NCI-H510A treated with DMSO at 0.1 percent for 48 hours (cell line): ENCODE data around the gene PNMA8C.
"Not testable (repeated sequence)": the region's sequence is repeated elsewhere in the genome, so short reads cannot be mapped to it uniquely, and the experiment has no call there.

Experiments
- DNase-seq: peaks from one replicate; lab custom pipeline; 2025; lab: John Stamatoyannopoulos, UW

Gene PNMA8C

DNA sequence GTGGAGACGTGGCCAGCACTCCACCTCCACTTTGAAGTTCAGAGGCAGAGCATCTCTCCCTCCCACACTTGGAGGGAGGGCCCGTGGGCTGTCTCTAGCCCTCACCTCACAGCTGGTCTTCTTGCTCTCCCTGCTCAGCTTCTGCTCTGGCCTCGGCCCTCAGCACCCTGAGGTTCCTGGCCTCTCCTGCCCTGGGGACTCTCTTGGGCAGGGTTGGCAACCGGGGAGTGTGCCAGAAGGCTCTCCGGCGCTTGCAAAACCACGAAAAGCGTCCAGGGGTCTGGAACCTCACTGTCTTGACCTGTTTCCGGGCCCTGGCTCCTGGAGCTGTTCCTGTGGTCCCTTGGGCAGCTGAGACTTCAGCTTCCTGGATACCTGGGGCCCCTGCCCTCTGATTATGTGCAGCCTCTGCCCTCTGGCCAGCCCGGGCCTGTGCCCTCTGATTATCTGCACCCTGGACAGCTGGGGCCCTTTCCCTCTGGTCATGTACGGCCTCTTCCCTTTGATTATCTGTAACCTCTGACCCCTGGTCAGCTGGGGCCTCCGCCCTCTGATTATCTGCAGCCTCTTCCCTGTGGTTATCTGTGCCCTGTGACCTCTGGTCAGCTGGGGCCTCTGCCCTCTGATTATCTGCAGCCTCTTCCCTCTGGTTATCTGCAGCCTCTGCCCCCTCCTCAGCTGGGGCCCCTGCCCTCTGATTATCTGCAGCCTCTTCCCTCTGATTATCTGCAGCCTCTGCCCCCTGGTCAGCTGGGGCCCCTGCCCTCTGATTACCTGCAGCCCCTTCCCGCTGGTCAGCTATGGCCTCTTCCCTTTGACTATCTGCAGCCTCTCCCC is 17.4 kb downstream of the PNMA8C start:
- DNase-seq: no peak

DNA sequence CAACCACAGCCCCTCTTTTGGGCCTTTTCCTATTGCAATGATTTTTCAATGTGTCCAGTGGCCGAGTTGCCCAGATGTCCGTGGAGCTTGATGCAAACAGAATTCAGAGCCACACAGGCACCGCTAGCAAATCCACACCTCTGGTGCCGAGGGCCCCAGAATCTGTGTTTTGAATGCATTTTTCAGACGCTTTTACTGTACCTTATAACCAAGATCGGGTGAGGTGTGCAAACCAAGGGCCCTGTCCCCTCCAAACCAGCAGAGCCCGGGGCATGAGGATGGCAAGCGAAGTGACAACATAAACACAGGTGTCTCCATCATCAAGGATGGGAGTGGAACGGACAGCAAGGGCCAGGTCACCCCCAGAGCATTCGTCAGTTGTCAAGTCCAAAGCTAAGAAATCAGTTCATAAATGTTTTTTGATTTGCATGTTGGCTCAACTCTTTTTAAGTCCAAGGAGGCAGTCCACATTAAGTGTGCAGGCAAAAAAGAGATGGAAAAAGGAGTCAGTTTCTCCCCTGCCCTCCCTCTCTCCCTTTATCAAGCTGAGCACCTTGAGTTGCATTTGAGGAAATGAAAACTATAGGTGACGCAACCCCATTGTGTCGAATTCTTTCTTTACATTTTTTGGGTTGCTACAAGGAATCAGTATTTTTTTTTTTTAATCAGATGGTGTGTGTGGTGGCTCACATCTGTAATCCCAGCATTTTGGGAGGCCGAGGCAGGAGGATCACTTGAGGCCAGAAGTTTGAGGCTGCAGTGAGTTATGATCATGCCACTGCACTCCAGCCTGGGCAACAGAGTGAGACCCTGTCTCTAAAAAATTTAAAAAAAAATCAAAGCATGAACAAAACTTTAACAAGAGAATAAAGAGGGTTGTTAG is 18.3 kb downstream of the PNMA8C start:
- DNase-seq: no peak

DNA sequence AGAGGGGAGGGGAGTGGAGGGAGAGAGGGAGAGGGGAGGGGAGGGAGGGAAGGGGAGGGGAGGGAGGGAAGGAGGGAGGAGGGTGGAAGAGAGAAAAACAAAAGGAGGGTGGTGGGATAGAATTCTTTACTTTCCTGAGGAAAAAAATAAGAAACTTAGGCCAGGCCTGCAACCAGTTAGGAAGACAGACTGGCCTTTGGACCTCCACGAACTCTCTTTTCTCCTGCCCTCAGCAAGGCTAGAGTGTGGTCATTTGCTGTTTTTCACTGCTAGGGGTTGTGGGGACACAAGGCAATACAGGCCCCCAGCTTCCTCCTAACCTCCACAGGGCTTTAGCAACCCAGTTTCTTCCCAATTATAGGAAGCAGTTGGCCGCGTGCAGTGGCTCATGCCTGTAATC is 19.5 kb downstream of the PNMA8C start:
- DNase-seq: no peak

DNA sequence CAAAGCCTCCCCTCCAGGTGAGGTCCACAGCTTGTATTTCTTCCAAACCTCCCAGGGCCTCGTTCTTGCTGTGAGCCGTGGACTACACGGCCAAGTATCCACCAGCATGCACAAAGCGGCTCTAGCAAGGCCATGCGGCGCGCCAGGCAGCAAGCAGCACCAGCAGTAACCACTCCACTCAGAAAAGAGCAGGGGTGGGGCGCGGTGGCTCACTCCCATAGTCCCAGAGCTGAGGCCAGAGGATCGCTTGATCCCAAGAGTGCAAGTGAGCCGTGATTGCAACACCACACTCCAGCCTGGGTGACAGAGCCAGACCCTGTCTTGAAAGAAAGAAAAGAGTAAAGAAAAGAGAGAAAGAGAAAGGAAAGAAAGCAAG is 20.1 kb downstream of the PNMA8C start:
- DNase-seq: peak; percentile 46

DNA sequence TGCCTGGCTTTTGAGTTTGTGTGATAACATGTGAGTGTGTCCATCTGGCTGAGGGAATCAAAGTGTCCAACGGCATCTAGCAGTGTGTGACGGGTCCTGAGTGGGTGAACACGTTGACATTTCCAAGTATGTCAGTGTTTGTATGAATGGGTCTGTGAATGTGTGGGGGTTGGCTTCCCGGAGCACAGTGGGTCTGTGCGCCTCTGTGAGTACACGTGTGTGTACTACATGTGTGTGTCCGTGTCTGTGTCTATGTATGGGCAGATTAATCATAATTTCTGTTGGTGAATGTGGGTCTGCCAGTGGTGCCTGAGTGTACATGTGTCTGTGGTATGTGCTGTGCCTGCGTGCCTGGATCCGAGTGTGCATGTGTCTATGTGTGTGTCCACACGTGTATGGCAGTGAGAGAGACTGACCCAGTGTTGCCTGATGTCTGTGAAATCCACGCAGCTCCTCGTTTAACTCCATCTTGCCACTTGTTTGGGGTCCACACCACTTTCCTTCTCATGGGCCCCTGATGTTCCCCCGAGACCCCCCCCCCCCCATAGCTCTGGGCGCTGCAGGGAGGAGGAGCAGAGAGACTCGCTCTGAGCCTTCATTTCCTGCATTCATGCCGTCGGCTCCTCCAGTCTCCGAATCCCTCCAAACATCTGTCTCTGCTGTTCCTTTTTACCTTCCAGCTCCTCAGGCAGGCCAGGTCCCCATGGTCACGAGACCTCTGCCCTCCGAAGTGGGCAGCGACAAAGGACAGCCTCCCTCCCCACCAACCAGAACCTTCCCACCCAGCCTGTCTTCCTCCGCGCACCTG is 20.7 kb downstream of the PNMA8C start:
- no peak for DNase-seq

DNA sequence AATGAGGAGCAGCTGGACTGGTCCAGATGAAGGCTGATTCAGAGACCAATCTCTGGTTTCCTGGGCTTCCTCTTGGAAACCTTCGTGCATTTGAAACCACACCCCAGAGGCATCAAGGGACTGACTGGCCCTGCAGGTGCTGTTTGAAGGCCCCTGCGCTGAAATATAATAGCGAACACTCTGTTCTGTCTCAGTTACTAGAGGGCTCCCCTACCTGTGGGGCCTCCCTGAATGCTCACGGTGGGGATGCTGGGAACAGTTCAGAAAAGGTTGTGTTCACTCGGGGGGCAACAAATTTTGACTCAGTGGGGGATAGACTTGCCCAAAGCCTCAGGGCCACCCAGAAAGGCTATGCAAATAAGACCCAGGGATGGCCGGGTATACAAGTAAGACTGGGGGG is 21.8 kb downstream of the PNMA8C start:
- DNase-seq: peak; percentile 27

DNA sequence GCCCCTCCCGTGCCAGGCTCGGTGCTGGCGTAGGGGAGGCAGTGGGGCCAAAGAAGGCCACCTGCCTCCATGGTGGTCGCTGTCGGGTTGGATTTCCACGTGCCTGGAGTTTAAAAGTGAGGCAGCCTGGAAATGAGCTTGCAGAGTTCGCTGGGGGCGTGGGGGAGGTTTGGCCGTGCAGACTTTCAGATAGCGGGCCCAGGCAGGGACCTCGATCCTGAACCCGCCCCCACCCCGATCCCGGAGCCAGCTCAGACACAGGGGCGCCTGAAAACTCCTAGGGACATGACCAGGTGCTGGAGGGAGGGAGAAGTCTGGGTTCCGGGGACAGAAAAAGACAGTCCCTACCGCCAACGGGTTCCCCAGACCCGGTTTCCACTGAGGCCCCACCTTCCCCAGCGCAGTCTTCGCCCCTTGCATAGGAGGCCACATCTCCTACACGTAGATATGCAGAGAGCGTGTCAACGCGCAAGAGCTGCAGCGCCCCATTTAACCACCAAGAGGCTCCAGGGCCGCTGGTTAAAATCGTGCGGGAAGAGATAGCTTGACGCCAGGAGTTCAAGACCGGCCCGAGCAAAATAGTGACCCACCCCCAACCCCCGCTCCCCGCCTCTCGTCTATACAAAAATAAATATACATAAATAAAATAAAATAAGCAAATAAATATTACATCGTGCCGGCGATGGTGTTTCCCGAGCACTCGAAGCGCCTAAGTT is 23.8 kb downstream of the PNMA8C start:
- DNase-seq: peak; percentile 11

DNA sequence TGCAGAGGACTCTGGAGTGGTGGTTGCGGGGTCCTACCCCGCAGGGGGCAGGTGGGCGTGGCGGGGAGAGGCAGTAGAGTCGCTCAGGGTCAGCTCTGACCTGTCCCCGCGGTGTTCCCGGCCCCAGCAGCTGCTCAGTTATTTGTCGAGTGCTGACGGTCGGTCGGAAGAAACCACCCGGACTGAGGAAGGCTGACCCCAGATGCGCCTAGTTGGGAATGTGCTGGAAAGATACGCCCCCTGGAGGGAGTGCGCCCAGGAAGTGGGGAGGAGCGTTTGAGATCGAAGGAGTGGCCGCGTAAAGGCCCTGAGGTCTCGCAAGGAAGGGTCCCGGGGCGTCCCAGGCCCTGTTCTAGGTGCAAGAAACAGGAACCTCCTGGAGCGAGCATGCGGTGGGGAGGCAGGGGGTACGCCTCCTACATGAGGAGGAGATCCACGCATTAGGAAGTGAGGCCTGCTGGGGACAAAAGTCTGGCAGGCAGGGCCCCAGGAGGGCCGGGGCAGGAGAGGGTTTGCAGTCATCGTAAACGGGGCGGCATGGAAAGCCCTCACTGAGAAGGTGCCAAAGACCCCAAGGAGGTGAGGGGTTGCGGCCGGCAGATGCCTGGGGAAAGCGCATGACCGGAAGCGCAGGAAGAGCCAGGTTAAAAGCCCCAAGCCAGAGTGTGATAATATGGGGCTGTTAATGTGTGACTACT is 24.5 kb downstream of the PNMA8C start:
- peak; percentile 32 for DNase-seq

DNA sequence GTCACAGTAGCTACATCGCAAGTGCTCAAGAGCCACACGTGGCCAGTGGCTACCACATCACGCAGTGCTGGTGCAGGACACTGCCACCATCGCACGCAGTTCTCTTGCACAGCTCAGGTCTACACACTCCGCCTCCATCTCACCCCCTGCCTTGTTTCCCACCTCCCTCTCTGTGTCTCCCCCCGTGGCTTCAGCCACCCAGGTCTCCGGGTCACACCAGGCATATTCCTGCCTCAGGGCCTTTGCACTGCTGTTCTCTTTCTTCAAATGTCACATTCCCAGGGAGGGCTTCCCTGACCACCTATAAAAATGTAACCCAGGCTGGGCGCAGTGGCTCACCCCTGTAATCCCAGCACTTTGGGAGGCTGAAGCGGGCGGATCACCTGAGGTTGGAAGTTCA is 26.0 kb downstream of the PNMA8C start:
- no peak for DNase-seq

DNA sequence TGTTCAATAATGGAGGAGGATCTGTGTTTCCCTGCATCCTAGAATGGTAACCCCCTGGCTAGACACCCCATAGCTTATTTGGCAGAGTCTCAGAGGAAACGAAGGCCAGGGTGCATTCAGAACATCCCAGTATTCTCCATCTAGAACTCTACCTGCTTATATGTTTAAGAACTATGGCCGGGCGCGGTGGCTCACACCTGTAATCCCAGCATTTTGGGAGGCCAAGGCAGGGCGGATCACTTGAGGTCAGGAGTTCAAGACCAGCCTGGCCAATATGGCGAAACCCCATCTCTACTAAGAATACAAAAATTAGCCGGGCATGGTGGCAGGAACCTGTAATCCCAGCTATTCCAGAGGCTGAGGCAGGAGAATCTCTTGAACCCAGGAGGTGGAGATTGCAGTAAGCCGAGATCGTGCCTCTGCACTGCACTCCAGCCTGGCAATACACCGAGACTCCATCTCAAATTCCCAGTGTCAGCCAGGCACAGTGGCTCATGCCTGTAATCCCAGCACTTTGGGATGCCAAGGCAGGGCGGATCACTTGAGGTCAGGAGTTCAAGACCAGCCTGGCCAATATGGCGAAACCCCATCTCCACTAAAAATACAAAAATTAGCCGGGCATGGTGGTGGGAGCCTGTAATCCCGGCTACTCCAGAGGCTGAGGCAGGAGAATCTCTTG is 30.8 kb downstream of the PNMA8C start:
- not testable (repeated sequence) for DNase-seq

DNA sequence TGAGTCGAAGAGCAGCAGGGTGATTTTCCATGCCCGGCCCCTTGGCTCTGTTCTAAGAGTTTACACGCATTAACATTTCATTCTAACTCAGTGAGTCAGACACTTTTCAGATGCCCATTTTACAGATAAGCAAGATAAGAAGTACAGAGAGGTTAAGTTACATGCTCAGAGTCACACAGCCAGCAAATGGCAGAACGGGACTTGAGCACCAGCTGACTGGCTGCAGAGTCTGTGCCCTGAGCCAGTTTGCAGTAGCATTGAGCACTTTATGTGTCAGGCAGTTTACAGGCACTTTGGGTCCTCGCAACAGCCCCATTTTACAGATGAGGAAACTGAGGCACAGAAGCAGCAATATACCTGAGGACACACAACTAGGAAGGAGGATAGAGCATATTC is 34.3 kb downstream of the PNMA8C start:
- DNase-seq: no peak

DNA sequence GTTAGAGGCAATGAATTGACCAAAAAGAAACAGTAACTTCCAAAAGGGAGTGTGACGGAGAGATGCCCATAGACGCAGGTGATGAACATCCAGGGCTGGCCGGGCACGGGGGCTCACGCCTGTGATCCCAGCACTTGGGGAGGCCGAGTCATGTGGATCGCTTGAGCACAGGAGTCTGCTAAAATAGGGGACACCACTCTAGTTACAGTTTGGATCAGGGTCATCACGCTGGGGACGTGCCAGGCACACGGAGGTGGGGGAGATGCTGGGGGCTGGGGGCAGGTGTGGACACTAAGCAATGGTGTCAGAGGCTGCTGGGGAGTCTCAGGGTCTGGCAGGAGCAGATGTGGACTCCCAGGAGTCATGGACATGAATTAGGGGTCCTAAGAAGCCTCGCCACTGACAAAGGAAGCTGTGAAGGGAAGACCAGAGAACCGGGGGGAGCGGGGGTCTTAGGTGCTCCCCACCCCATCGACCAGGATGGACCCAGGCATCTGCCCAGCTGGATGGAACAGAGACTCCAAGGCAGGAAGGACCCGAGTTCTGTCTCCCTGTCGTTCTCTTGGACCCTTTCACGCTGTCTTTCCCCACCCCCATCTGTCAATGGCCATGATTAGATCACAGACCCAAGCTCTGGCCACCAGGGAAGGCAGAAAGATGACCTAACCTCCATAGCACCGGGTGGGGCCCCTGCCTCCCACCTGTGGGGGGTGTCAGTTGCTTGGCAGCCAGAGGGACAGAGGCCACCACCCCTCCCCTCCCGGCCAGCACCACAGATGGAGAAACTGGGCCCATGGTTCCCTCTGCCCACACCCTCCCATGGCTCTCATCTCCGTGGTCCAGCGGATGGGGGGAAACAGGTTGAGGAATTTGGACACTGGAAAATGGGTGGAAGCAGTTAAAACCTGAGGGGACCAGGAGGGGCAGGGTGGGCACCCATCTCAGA is 35.0 kb downstream of the PNMA8C start:
- no peak for DNase-seq

DNA sequence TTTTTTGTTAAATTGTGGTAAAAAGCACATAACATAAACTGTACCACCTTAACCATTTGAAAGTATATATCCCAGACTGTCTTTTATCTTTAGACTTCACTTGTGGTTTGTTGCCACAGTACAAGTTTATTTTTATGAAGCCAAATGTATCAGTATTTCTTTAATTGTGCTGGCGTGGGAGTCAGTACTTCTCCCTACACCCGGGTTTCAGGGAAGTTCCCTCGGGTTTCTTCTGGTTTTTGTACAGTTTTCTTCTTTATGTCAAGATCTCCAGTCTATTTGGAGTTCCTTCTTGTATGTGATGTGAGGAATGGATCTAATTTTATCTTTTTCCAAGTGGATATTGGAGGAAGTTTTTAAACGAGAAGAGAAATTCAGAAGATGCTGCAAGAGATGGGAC is 35.9 kb downstream of the PNMA8C start:
- no peak for DNase-seq

DNA sequence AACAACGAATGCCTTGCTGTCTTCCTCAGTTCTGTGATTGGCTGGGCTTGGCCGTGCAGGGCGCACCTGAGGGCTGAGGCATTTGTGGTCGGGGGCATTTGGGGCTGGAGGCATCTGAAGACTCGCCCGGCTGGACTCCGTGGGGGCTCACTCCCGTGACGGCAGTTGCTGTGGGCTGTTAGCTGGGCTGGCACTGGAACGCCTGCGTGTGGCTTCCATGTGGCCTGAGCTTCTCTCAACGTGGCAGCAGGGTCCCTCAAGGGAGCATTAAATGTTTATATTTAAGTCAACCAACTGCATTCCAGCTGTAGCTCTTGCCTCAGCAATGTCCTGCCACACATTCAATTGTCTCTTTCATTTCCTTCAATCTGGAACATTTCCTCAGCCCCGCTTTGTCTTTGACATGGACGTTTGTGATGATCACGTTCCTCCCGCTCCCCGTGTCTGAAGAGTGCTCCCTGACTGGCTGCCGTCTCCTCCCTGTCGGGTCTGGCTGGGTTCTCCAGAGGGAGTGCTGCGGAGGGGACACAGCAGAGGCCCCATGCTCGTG is 36.4 kb downstream of the PNMA8C start:
- no peak for DNase-seq

DNA sequence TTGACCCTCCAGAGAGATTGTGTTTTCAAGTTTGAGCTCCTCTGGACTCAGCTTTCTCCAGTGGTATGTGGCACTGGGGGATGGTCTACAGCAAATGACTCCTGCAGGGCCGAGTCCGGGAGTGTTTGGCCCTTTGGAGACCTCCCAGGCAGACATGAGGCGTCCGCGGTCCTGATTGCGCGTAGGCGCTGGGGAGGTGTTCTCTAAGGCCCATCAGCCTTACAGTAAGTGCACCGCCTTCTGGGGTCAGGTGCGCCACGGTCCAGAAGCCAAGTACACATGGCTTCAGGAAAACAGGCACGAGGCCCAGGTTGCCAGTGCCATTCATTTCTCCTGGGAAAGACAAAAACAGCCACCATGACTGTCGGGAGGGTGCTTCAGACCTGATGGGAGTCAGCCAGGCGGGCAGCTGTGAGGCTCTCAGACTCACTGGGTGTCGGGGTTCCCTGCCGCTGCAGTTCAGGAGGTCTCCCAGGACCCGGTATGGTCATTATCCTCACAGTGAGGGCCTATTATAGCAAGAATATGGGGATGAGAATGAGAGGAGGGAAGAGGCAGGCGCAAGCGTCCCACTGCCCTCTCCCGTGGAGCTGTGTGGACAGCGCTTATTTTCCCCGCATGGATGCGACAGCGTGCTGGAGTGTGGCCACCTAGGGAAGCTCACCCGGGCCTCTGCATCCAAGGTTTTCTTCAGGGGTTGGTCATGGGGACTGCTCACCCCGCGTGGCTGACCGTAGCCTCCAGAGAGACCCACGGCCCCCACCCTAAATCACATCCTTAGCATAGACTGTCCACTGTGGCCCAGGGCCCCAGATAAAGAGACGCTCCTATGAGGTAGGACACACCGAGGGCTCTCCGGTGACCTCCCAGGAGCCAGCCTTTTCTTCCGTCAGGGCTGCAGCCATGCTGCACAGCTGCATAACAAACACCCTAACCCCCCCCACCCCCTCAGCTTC is 37.2 kb downstream of the PNMA8C start:
- no peak for DNase-seq

DNA sequence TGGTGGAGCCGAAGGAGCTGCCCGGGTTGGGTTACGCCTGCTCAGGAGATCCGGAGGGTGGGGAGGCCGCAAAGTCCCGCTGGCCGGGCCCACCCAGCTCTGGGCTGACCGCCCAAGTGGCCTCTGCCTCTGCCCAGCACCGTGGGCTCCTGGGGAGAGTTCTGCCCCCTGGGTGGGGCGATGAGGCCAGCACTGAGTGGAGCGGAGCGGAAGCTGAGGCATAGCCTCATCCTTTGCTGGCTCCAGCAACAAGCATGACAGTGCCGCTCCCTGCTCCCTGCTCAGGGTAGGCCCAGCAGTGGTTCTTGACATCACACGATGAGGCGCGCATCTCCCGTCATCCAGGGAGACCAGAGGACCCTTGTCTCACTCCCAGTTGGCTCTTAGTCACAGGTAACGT is 37.9 kb downstream of the PNMA8C start:
- no peak for DNase-seq

DNA sequence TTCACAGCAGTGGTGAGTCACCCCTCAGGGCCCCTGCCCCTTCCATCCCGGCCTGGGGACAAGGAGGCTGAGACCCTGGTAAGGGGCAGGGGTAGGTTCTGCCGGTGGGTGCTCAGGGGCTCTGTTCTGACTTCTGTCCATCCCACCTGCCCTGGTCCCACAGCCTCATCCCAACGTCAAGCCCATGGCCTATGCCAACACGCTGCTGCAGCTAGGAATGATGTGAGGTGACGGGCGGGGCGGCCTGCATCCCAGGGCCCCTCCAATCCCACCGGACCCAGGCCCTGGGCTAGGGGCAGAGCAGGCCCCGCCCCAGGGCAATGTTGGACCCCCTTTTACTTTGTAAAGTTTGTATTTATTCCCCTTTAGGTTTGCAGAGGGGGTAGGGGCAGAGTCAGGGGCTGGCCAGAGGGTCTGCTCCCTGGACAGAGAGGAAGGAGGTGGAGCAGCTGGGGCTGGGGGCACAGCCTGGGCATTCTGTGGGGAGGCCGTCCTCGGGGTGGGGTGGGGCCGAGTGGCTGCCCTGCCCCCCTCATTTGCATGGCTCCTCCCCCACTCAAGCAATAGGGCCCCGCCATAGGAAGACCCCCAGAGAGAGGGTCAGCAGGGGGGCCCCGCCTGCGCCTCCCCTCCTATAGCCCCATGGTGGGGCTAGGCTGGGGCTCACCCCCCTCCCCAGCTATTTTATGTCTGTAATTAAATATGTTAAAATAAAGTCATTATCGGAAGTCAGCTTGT is 38.4 kb downstream of the PNMA8C start:
- DNase-seq: no peak
